CD4-positive, alpha-beta T cell treated with Interleukin-4 for 4 hours (primary cell): ENCODE data around the gene PIGR.

Experiments used
- DNase-seq: peaks from one replicate; pipeline ENCODE4 v3.0.0-alpha.2; 2020

The PIGR gene, protein sequence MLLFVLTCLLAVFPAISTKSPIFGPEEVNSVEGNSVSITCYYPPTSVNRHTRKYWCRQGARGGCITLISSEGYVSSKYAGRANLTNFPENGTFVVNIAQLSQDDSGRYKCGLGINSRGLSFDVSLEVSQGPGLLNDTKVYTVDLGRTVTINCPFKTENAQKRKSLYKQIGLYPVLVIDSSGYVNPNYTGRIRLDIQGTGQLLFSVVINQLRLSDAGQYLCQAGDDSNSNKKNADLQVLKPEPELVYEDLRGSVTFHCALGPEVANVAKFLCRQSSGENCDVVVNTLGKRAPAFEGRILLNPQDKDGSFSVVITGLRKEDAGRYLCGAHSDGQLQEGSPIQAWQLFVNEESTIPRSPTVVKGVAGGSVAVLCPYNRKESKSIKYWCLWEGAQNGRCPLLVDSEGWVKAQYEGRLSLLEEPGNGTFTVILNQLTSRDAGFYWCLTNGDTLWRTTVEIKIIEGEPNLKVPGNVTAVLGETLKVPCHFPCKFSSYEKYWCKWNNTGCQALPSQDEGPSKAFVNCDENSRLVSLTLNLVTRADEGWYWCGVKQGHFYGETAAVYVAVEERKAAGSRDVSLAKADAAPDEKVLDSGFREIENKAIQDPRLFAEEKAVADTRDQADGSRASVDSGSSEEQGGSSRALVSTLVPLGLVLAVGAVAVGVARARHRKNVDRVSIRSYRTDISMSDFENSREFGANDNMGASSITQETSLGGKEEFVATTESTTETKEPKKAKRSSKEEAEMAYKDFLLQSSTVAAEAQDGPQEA

GRCh38 chr1:206946261-206946660 is at the start of gene PIGR:
PIGR (minus strand) TSS chr1:206946466; CDS start chr1:206940531, 5,935 bp downstream.
- no peak for DNase-seq

DNA sequence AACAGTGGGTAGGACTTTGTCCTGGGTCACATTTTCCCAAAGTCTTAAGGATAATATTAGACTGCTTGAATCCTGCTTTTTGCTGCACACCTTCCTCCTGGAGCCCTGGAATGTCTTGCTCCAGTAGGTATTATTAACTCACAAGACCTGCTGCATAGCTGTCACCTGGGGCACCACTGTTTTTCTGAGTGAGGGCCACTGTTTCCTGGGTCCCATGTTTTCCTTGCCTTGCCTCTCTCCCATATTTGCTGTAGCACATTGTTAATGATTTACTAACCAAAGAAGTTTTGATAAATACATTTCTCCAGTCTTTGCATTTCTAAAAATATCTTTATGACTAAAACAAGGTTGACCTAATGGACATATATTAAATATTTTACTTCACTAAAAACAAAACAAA is 46.5 kb upstream of the PIGR start:
- DNase-seq: no peak

DNA sequence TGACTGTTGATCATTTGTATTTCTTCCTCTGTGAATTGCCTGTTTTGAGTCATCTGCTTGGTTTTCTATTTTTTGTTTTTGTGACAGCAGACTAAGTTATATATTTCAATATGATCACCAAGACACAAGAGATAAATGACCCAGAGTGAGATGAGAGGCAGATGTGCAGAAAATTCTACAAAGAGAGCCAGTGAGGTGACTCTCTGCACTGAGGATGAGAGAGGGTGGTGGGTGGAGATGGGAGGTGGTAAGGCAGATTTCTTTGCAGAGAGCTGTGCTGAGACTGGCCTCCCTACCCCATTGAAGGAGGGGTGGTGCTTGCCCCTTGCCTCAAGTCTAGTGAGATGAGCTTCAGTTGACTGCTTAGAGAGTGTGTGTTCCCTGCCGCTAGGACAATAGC is 41.6 kb upstream of the PIGR start:
- no peak for DNase-seq

DNA sequence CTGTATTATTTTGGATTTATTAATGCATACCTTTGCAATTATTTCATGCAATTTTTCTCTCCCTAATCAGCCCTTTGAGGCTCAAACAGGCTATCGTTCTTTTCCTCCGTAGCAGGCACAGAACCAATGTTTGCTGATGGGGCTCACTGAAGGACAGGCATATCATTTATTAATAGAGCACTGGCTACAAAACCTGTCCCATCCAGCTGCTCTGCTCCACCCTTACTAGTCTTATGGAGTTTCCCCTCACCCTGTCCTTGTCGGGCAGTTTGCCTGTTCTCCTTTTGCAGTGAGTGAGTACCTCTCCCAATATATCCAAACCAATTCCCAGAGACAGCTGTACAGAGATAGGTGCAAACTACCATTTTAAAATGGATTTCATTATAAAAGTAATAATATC is 40.6 kb upstream of the PIGR start:
- no peak for DNase-seq

- no peak for DNase-seq
These were observed 40.1 kb upstream of the PIGR start for GRCh38 chr1:206986402-206986801.

- DNase-seq: no peak
These were observed 39.0 kb upstream of the PIGR start for GRCh38 chr1:206985162-206985749.

DNA sequence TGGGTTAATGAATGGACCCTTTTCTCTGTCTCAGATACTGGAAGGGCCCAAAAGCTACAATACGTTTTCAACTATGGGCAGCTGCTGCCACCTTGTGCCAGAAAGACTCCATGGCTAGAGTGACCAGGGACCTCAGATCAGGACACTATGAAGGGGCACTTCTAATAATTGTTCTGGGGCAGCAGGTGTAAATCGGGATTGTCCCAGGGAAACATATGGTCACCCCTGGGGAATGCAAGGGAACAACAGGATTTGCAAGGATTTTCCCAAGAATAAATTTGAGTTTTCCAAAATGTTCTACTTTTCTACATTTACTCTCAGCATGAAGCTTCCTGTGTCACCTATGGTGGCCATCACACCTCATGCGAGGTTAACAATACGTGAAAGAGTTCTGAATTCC is 36.0 kb upstream of the PIGR start:
- peak; percentile 66 for DNase-seq

DNA sequence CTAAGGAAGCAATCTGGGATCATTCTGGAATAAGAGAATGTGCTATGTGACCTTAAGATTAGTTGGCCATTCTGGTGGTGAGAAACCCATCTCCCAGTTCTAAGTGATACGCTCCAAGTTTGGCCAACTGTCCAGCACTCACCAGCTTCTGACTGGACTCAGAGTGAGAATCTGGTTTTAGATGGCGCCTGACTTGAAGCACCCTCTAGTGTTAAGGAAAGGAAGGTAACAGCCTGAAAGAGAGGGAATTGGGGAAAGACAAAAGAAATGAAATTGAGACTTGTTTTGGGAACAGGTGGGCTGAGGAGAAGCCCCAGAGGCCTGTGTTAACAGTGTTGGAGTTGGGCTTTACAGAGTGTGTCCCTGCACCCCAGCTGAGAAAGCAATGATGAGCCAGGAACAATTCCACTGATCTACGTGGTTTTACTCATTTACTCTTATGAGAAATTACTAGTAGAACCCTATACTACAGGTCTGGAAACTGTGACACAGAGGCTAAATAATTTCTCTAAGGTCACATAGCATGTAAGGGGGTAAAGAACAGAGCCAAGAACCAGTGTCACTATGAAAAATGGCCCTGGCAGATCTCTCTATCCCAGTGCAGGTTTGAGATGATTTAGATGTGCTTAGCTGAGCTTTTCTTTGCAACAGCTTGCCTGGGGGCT is 33.2 kb upstream of the PIGR start:
- no peak for DNase-seq

DNA sequence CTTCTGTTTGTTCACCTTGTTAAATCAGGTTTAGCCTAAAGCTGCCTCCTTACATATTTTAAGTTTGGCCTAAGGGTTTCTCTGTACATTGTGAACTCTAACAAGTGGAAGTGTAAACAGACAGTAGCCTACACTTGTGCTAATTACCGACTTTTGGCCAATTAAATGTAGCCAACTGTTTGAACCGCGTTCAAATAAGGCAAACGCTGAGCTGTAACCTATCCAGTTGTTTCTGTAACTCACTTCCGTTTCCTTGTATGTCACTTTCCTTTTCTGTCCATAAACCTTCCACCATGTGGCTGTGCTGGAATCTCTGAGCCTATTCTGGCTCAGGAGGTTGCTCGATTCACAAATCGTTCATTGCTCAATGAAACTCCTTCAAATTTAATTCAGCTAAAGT is 32.0 kb upstream of the PIGR start:
- DNase-seq: no peak

- no peak for DNase-seq
These were observed 29.0 kb upstream of the PIGR start for GRCh38 chr1:206975306-206975705.

GRCh38 chr1:206974140-206974539 is 27.9 kb upstream of the PIGR start:
- no peak for DNase-seq

DNA sequence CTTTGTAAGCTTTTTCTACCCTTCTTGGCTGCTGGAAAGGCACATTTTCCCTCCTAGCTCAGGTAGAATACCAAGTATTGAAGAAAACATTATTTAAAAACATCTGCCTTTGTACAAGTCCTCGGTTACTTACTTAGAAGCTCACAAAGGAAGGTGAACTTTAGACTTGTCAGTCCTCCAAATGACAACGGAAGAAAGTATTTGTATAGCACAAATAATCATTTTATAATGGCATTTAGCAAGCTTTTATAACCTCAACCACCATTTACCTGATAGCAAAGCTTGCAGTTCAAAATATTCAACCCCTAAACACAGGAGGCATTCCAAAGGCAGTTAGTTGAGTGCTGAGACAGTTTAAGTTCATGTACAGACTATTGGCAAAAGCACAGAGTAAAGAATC is 26.5 kb upstream of the PIGR start:
- no peak for DNase-seq

- DNase-seq: no peak
These were observed 24.9 kb upstream of the PIGR start for GRCh38 chr1:206971029-206971655.

DNA sequence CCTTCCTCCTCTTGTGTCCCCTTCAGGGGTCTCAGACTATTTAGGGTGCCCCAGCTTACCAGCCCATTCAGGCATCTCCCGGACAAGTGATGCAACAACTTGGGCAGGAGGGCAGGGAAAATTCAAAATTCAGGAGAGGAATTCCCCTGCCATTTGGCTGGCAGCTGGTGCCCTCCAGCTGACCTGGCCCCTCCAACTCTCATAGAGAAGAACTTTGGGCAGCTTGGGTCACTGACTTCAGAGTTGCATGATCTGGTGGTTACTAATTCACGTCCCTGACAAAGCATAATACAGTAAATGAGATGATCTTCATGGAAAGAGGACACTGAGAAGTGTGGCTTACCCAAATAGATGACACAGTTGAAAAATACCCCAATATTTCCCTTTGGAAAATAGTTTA is 24.2 kb upstream of the PIGR start, which contains the start of gene FCAMR:
Gene FCAMR, minus strand, starts transcription at position 15 of the 400 bp plus-strand sequence. CDS start 335 bp downstream, outside the sequence.
- DNase-seq: no peak

GRCh38 chr1:206969090-206969489 is 22.8 kb upstream of the PIGR start:
- no peak for DNase-seq

- DNase-seq: peak; percentile 8
These were observed 21.0 kb upstream of the PIGR start for GRCh38 chr1:206967096-206967849.

DNA sequence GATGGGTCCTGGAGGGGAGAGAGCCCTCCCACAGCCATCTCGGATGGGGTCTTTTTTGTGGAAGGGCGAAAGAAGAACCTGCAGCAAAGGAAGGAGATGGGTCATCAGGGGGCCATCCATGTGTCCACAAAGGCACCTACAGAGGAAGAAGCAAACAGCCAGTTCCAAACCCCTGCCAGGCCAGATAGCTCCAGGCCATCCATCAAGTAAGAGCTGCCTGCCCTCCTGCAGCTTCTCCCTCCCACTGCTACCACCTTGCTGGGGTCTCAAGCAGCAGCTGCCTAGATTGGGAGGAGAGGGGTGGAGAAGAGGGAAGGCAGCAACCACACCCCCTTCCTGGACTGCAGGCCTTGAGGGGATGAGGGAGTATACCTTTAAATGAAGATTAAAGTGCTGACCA is 19.5 kb upstream of the PIGR start:
- DNase-seq: no peak

- DNase-seq: no peak
These were observed 17.5 kb upstream of the PIGR start for GRCh38 chr1:206963740-206964139.

GRCh38 chr1:206963119-206963712 is 16.9 kb upstream of the PIGR start:
- no peak for DNase-seq

DNA sequence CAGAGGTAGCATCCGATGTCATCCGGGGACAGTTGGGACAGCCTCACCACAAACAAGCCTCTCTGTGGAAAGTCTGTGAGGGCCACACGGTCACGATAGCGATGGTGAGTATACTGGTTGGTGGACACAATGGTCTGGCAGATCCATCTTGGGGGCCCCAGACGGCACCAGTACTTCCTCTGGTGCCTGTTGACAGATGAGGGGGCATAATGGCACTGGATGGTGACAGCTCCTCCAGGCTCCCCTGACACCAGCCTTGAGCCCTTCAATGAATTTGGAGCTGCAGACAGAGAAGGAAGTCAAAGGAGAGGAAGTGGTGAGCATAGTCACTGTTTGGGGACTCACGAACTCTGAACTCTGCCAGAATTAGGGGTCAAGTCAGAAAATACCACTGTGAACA is 16.0 kb upstream of the PIGR start:
- peak; percentile 9 for DNase-seq

- no peak for DNase-seq
These were observed 15.4 kb upstream of the PIGR start for GRCh38 chr1:206961668-206962067.
